B cell (primary cell): ENCODE measurements around the gene HOOK1. TPM values are rescaled to one million over a fixed set of nuclear protein-coding genes. Genes with fewer than 3 reads are reported as not detected.

Source experiments
- ATAC-seq: fragments of 200-7000 bp; cut with Tn5 transposase; one replicate; pipeline ENCODE4 v1.10.0; 2021; ENCODE audit warnings: low read depth, mild to moderate bottlenecking, moderate number of reproducible peaks, moderate library complexity
- CTCF ChIA-PET: fragments of 350-600 bp; sonication (Branson Sonifier 250); formaldehyde crosslinking; loops from one replicate; lab custom pipeline; 2021; ENCODE audit warnings: antibody characterized with exemption, inconsistent platforms; lab: Charles Lee
- POLR2A ChIA-PET: fragments of 350-600 bp; sonication (Branson Sonifier 250); formaldehyde crosslinking; loops from one replicate; lab custom pipeline; 2021; ENCODE audit warnings: antibody characterized with exemption; lab: Charles Lee
- DNase-seq: peaks from one replicate; pipeline ENCODE4 v3.0.0; 2013
- H2AFZ ChIP-seq: 2 replicates; pipeline ENCODE4 v1.6.1; 2012; ENCODE audit warnings: mild to moderate bottlenecking, low read depth, low read length; ENCODE audit not compliant: insufficient read depth, poor library complexity, severe bottlenecking
- H3K27ac ChIP-seq, 2 donors: 1 replicate in 1 of 2; 2 replicates in 1 of 2; pipeline ENCODE4 v1.5.1; 2012 to 2013; ENCODE audit warnings: low read length in 2 of 2, mild to moderate bottlenecking in 2 of 2, moderate library complexity in 1 of 2
- H3K27me3 ChIP-seq, 4 experiments: fragments of 200-600 bp in 1 of 4; sonication (generic) in 1 of 4; replicated peaks in 1 of 4; 1 replicate in 2 of 4; 2 replicates in 2 of 4; pipeline versions ENCODE4 v1.6.1 to v1.7.0; 2013 to 2016; ENCODE audit warnings: low read length in 3 of 4, mild to moderate bottlenecking in 2 of 4, mixed read lengths in 1 of 4, moderate library complexity in 1 of 4; ENCODE audit not compliant: insufficient read depth in 4 of 4, control insufficient read depth in 3 of 4; ENCODE audit errors: control extremely low read depth in 1 of 4
- H3K36me3 ChIP-seq, 2 experiments: replicated peaks in 1 of 2; 1 replicate in 1 of 2; 2 replicates in 1 of 2; pipeline versions ENCODE4 v1.6.1 to v1.7.1; 2013; ENCODE audit warnings: low read length in 1 of 2; ENCODE audit not compliant: insufficient read depth in 2 of 2, control insufficient read depth in 1 of 2; ENCODE audit errors: control extremely low read depth in 1 of 2, extremely low read depth in 1 of 2
- H3K4me1 ChIP-seq, 2 donors: fragments of 200-600 bp in 1 of 2; sonication (generic) in 1 of 2; 1 replicate in 1 of 2; 2 replicates in 1 of 2; pipeline versions ENCODE4 v1.5.1 to v1.6.1; 2013 to 2017; ENCODE audit warnings: low read length in 2 of 2; ENCODE audit not compliant: control insufficient read depth in 2 of 2, insufficient read depth in 2 of 2
- H3K4me2 ChIP-seq: replicated peaks from 2 replicates; pipeline ENCODE3; 2012; ENCODE audit warnings: mild to moderate bottlenecking, low read depth, low read length; ENCODE audit not compliant: poor library complexity, severe bottlenecking
- H3K4me3 ChIP-seq, 5 experiments: fragments of 200-600 bp in 1 of 5; sonication (generic) in 1 of 5; 1 replicate in 3 of 5; 2 replicates in 2 of 5; pipeline versions ENCODE4 v1.5.1 to v1.7.0; 2011 to 2016; ENCODE audit warnings: low read length in 4 of 5, mild to moderate bottlenecking in 4 of 5, low read depth in 2 of 5, control low read depth in 1 of 5, moderate library complexity in 1 of 5; ENCODE audit not compliant: insufficient read depth in 1 of 5; ENCODE audit errors: control extremely low read depth in 1 of 5, extremely low read depth in 1 of 5
- H3K79me2 ChIP-seq: fragments of 200-600 bp; sonication (generic); one replicate; pipeline ENCODE4 v1.6.0; 2016; ENCODE audit warnings: low read length; ENCODE audit not compliant: control insufficient read depth, insufficient read depth
- H3K9ac ChIP-seq: fragments of 200-600 bp; sonication (generic); 2 replicates; pipeline ENCODE4 v1.6.1; 2017; ENCODE audit warnings: mild to moderate bottlenecking, low read length, moderate library complexity
- H3K9me3 ChIP-seq, 3 donors: one replicate each; pipeline versions ENCODE4 v1.6.1 to v1.7.1; 2013; ENCODE audit warnings: low read length in 2 of 3; ENCODE audit not compliant: control insufficient read depth in 2 of 3, insufficient read depth in 1 of 3; ENCODE audit errors: control extremely low read depth in 1 of 3
- H4K20me1 ChIP-seq: 2 replicates; pipeline ENCODE4 v1.6.0; 2012; ENCODE audit warnings: mild to moderate bottlenecking, low read length; ENCODE audit not compliant: insufficient read depth, control insufficient read depth, poor library complexity, severe bottlenecking
- H3K27ac Mint-ChIP-seq: one replicate; pipeline ENCODE4 v1.8.0; 2021; ENCODE audit warnings: mixed read lengths
- H3K27me3 Mint-ChIP-seq: one replicate; pipeline ENCODE4 v1.8.0; 2021; ENCODE audit warnings: mixed read lengths
- H3K4me1 Mint-ChIP-seq: one replicate; pipeline ENCODE4 v1.8.0; 2021; ENCODE audit warnings: mixed read lengths
- H3K4me3 Mint-ChIP-seq: one replicate; pipeline ENCODE4 v1.8.0; 2021; ENCODE audit warnings: mixed read lengths
- H3K9me3 Mint-ChIP-seq: one replicate; pipeline ENCODE4 v1.8.0; 2022; ENCODE audit warnings: mixed read lengths; ENCODE audit not compliant: insufficient read depth
- CTCF ChIP-seq: fragments of 200-600 bp; IDR thresholded peaks from one replicate; pipeline ENCODE4 v1.8.0; 2022; ENCODE audit warnings: antibody characterized with exemption, mild to moderate bottlenecking
- EZH2 ChIP-seq: IDR thresholded peaks from 2 replicates; pipeline ENCODE4 v1.6.1; 2012; ENCODE audit warnings: borderline replicate concordance, low read depth, mild to moderate bottlenecking, moderate library complexity, low read length; ENCODE audit not compliant: insufficient read depth, poor library complexity, severe bottlenecking
- WGBS: methylation state at CpG from one replicate; pipeline ENCODE4 v1.1.5; 2013; ENCODE audit warnings: missing lambda C conversion rate; ENCODE audit not compliant: insufficient coverage; 5-methylcytosine and 5-hydroxymethylcytosine counted together
- intact Hi-C: fragments of 100-400 bp; cut with micrococcal nuclease; formaldehyde crosslinking; loops from one replicate; pipeline ENCODE4 v1.10.0; 2022
- polyA plus RNA-seq: library from polyadenylated mRNA; depleted of rRNA; stranded (reverse); fragments of >200 nt; gene quantifications from 2 replicates; pipeline ENCODE4 v1.2.3, GENCODE V29; 2012
- total RNA-seq, 2 donors: library from RNA; stranded (reverse); fragments of 120-200 nt in 1 of 2; gene quantifications; 1 replicate in 1 of 2; 2 replicates in 1 of 2; pipeline versions ENCODE4 v1.2.3 to v1.2.4, GENCODE V29; 2013 to 2022

Gene HOOK1
- total and polyA plus RNA-seq, 2 donors (not counting 1 experiment from before 2014, with no cell fraction given), result 2.0 to 12.0 TPM

DNA sequence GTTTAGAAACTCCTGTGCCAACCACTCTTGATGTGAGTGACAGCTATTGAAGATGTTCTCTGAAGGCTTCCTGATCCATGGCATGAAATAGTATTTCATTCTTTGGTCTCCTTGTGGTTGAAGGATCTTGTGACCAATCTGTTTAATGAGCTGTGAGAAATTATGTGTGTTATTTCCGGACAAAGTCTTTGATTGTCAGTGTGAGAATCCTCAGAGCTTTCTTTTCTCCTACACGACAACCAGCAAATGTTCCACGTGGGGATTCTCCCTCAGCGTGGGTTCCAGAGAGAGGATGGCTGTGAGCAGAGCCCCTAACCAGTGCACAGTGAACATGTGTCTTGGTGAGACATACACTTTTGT lies 45.0 kb upstream of the HOOK1 start:
- Mint-ChIP-seq H3K4me1 (no peaks in the 10 kb centered on the region), H3K4me3 (no peak overlapping the region), H3K27me3 (peaks cover 3% of the 10 kb centered on the region), H3K27ac (no peak overlapping the region), H3K9me3 (no peaks in the 10 kb centered on the region)
- Histone ChIP-seq H3K36me3 (no peaks in the 10 kb centered on the region), H3K9me3 (no peaks in the 10 kb centered on the region), H3K79me2 (no peaks in the 10 kb centered on the region), H3K27ac (no peak overlapping the region), H3K27me3 (no peaks in the 10 kb centered on the region), H3K4me2 (no peak overlapping the region), H3K9ac (no peak overlapping the region), H2AFZ (no peak overlapping the region), H3K4me3 (no peak overlapping the region), H3K4me1 (no peaks in the 10 kb centered on the region), H4K20me1 (no peaks in the 10 kb centered on the region)
- no CpG with 5 or more reads among the region's 4 CpGs for WGBS
- ATAC-seq (no peak), DNase-seq (no peak)
- ChIA-PET CTCF (interaction anchor here (0.7 kb wide), 1 partner anchor 1058 kb away, joined by 3 read pairs; no protein-coding TSS in a partner anchor), POLR2A (no interaction called here)
- intact Hi-C loops, result no loop called here
- no peak for TF ChIP-seq EZH2
- no peak for TF ChIP-seq CTCF

DNA sequence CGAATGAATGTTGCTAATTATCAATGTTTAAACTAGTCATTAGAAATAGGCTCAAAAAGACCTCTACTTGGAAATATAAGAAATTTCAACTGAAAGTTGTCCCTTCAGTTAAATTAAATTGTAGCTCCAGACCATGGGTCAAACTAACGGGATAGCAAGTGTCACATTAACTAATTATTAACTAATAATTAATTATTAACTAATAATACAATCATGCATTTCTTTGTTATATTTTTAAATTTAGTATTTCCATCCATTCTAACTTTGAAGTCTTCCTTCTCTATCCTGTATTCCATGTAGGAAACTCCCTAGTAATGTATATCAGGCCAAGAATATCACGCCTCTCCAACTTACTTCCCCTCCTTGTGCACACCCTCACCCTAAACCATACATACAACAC lies 43.4 kb upstream of the HOOK1 start:
- Histone ChIP-seq H3K4me1 (no peaks in the 10 kb centered on the region), H3K4me2 (no peak overlapping the region), H3K9me3 (no peaks in the 10 kb centered on the region), H2AFZ (no peak overlapping the region), H3K27ac (no peak overlapping the region), H3K36me3 (no peaks in the 10 kb centered on the region), H3K27me3 (no peaks in the 10 kb centered on the region), H3K9ac (no peak overlapping the region), H4K20me1 (no peaks in the 10 kb centered on the region), H3K79me2 (no peaks in the 10 kb centered on the region), H3K4me3 (no peak overlapping the region)
- Mint-ChIP-seq H3K9me3 (no peaks in the 10 kb centered on the region), H3K27me3 (peaks cover 3% of the 10 kb centered on the region), H3K4me1 (no peaks in the 10 kb centered on the region), H3K27ac (no peak overlapping the region), H3K4me3 (no peak overlapping the region)
- ChIA-PET POLR2A (no interaction called here), CTCF (interaction anchor here (2.0 kb wide), 1 partner anchor 12 kb away, joined by 4 read pairs; no protein-coding TSS in a partner anchor)
- TF ChIP-seq EZH2, result no peak
- ATAC-seq, result no peak
- DNase-seq, result no peak
- intact Hi-C loops, result no loop called here
- no CpG with 5 or more reads among the region's 3 CpGs for WGBS
